22Rv1 (cell line): Measurements from ENCODE around the gene DSCAML1.

Source experiments
- H3K27ac ChIP-seq: fragments of 450-650 bp; 2 replicates; pipeline ENCODE4 v1.5.1; 2017
- ZFX ChIP-seq: fragments of 450-650 bp; IDR thresholded peaks from 2 replicates; pipeline ENCODE4 v1.6.1; 2017; ENCODE audit warnings: antibody characterized with exemption, borderline replicate concordance
- TF ChIP-seq, protein P1 (sequence below): fragments of 450-650 bp; IDR thresholded peaks from 2 replicates; pipeline ENCODE4 v1.5.1; 2017; ENCODE audit warnings: mild to moderate bottlenecking

Gene DSCAML1

DNA sequence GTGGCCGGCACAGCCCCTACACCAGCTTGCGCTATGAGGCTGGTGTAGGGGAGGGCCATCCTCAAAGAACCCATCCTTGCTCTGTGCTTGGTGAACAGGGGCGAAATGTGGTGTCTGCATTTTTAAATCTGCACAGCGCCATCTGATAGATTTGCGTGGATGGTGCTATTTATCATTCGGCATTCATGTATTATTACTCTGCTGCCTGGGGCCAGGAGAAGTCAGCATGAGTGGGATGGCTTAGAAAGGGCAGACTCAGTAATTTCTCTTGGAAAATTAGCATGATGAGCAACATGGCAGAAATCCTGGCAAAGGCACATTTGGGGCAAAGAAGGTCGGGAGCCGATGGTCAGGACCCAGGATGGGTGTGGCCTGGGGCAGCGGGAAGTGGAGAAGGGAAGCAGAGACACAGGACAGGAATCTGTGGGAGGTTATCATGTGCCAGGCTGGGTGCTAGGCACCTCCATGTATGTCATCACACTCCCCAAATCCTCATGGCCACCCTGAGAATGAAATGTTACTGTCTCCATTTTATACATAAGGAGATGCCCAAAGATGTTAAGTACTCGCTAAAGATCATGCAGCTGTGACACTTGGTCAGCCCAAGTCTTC is 320.4 kb downstream of the DSCAML1 start:
- TF ChIP-seq, protein P1, sequence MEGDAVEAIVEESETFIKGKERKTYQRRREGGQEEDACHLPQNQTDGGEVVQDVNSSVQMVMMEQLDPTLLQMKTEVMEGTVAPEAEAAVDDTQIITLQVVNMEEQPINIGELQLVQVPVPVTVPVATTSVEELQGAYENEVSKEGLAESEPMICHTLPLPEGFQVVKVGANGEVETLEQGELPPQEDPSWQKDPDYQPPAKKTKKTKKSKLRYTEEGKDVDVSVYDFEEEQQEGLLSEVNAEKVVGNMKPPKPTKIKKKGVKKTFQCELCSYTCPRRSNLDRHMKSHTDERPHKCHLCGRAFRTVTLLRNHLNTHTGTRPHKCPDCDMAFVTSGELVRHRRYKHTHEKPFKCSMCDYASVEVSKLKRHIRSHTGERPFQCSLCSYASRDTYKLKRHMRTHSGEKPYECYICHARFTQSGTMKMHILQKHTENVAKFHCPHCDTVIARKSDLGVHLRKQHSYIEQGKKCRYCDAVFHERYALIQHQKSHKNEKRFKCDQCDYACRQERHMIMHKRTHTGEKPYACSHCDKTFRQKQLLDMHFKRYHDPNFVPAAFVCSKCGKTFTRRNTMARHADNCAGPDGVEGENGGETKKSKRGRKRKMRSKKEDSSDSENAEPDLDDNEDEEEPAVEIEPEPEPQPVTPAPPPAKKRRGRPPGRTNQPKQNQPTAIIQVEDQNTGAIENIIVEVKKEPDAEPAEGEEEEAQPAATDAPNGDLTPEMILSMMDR: no peak
- TF ChIP-seq ZFX: no peak
- no peak overlapping the region for H3K27ac ChIP-seq

DNA sequence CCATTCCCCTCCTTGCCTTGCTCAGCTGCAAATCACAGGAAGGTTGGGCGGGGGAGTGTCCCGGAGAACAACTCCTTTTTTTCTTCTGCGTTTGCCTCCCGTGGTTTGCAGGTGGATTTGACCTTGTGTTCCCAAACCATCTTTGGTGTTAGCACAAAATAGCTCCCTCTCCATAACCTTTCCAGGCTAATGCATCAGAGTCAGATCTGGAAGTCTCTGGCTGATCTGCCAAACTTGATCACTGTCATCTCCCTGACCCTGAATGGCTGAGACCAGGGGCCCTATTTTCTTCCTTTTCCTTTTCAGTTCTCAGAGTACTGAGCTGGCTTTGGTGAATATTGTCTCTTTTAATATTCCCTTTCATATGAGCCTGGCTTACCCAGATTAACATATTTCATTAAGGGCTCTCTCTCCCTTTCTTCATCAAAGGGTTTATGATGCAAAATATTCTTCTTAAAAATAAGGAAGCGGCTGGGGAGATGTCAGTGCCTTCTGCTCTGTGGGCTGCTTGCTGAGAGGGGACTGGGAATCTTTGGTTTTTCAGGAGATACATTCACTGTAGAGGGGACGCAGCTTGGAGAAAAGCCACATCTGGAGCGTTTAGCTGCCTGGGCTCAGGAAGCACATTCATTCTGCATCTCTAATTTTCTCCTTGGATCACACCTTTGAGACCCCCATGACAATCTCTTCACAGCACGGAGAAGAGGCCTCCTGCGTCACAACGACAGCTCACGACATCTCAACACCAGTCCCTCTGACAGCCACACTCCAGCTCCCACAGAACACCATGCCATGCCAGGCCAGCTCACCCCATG is 321.1 kb downstream of the DSCAML1 start:
- no peak overlapping the region for H3K27ac ChIP-seq
- TF ChIP-seq ZFX: no peak
- TF ChIP-seq, protein P1: no peak

DNA sequence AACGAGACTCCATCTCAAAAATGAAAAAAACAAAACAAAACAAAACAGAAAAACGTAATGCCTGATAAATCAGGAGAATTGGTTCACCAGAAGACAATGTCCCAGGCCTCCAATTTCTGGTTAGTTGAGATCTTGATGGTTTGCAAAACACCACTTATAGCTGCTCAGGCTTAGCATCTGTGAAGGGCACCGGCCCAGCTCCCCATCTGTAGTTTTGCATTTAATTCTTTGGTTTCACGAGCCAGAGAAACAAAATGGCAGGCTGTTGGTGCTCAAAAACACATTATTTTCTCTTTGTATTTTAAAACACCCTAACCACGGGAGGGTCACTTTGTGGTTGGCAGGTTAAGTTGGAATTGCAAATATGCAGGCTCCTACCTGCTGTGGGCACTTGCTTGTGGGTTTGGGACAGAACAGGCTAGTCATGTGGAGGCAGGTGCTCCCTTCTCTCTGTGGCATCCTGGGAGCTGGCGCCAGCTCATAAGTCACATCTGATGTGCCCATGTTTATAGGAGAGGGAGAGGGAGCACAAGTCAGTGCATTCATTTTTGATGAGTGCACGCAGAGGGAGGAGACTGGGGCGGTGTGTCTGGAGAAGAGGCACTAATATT is 323.4 kb downstream of the DSCAML1 start:
- H3K27ac ChIP-seq: no peak overlapping the region
- TF ChIP-seq, protein P1: no peak
- TF ChIP-seq ZFX: no peak

DNA sequence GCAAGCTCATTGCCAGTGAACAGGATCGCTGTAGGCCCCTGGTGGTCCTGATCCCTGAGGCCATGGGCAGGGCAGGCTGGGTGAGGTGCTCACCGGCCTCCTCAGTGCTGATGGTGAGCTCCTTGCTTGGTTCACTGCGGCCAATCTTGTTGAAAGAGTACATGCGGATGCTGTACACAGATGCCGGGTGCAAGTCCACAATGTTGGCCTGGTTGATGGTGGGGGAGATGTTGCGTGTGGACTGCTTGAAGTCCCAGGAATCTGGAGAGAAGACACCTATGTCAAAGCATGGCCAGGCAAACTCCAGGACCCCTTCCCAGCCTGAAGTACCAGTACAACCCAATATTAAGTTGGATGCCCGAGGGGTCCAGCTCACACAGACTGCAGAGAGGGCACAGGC is 325.2 kb downstream of the DSCAML1 start:
- no peak overlapping the region for H3K27ac ChIP-seq
- TF ChIP-seq, protein P1: no peak
- TF ChIP-seq ZFX: no peak

DNA sequence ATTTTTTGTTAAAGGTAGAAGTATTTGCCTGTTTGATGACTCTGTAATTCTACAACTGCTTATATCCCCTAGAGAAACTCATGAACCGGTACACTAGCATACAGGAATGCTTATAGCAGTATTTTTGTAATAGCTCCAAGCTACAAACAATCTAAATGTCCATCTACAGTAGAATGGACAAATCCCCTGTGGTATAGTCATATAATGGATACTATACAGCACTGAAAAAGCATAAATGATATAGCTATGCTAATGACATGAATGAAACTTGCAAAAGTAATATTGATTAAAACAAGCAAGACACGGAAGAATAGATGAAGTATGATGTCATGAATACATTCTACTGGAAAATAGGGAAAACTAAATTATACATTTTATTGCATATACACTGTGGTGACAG is 326.4 kb downstream of the DSCAML1 start:
- no peak overlapping the region for H3K27ac ChIP-seq
- TF ChIP-seq, protein P1: no peak
- TF ChIP-seq ZFX: no peak

DNA sequence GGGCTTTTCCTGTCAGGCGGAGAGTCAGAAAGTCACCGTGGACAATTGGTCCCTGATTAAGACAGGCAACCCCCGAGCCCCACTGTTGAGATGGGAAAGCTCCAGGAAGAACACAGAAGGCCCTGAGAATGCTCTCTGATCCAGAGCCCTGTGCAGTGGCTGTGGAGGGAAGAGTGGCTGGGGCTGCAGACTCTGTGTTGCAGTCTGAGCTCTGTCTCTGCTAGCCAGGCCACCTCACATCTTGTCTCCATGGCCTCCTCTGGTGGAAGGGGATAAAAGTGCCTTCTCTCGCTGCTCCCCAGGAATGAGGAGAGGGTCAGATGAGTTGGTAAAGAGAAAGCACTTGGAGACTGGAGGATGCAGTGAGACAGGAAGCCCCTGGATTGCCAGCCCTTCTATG is 328.1 kb downstream of the DSCAML1 start:
- H3K27ac ChIP-seq: no peak overlapping the region
- TF ChIP-seq ZFX: no peak
- TF ChIP-seq, protein P1: no peak

DNA sequence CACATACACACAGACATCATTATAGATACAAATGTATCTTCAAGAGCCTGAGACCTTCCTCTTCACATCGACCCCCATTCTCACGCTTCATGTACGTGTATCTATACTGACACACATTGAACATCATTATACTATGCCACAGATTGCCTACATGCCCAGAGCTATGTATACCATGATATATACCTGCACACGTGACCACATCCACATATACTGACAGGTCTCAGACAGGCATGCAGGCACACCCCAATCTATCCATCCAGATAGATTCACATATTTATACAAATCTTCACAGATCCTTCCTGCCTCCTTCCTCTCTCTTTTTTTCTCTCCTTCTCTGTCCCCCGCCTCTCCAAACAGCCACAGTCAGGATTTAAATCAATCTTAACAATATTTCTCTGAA is 329.2 kb downstream of the DSCAML1 start:
- no peak overlapping the region for H3K27ac ChIP-seq
- no peak for TF ChIP-seq ZFX
- TF ChIP-seq, protein P1: no peak
